ENCODE measurements around the gene DEFB124.
"Not testable (repeated sequence)": the region's sequence is repeated elsewhere in the genome, so short reads cannot be mapped to it uniquely, and the experiment has no call there.

DEFB124 gene

GRCh38 chr20:31426891-31427551 lies 47.9 kb downstream of the DEFB124 start:
- DNase-seq (ENCODE audit: low read depth, low spot score), result not testable (repeated sequence)

- DNase-seq (ENCODE audit: low read depth, low spot score), result no peak
These were observed 49.1 kb downstream of the DEFB124 start for GRCh38 chr20:31425797-31426196.

- no peak for DNase-seq (ENCODE audit: low read depth, low spot score)
These were observed 56.6 kb downstream of the DEFB124 start for GRCh38 chr20:31418307-31418706.

- no peak for DNase-seq (ENCODE audit: low read depth, low spot score)
These were observed 59.3 kb downstream of the DEFB124 start for GRCh38 chr20:31415653-31416052.
